ENCODE data around the gene CAPZA2. TPM values are rescaled to one million over a fixed set of nuclear protein-coding genes. Genes with fewer than 3 reads are reported as not detected.

Gene CAPZA2
- total and polyA plus RNA-seq, 9 of the 15 experiments (the other 6 are each of a cell fraction or from before 2014, with no cell fraction given), result 67.0 to 524 (median 176) TPM

GRCh38 chr7:116953372-116953905, 91.1 kb downstream of the CAPZA2 start, which contains the start of gene ST7 (continued):
- no peak for TF ChIP-seq CGGBP1 (CRISPR knock-in tag; IDR thresholded peaks at IDR 0.05)
- no peak; the same call in 1 of the 2 replicates for TF ChIP-seq CUX1 (CRISPR knock-in tag; IDR thresholded peaks at IDR 0.05)
- no peak for TF ChIP-seq E2F4 (CRISPR knock-in tag; IDR thresholded peaks at IDR 0.05; ENCODE audit: low read depth)
- TF ChIP-seq ZNF586 (CRISPR knock-in tag; conservative IDR thresholded peaks at IDR 0.05), result no peak
- TF ChIP-seq MBD2 (IDR thresholded peaks at IDR 0.05; ENCODE audit: borderline replicate concordance, low read depth), result peak; percentile 28; the same call in 1 of the 2 replicates
- no peak for TF ChIP-seq KLF1 (tag; IDR thresholded peaks at IDR 0.05)
- TF ChIP-seq POLR3G (IDR thresholded peaks at IDR 0.05; ENCODE audit: extremely low read depth, insufficient read length, insufficient replicate concordance), result no peak
- no peak for TF ChIP-seq SMARCA4 (IDR thresholded peaks at IDR 0.05)
- TF ChIP-seq NCOA2 (IDR thresholded peaks at IDR 0.05; ENCODE audit: partially characterized antibody in 2 of 2), result no peak
- TF ChIP-seq GTF2B (IDR thresholded peaks at IDR 0.05; ENCODE audit: extremely low read depth, insufficient read length), result peak; percentile 19
- TF ChIP-seq ARNT (IDR thresholded peaks at IDR 0.05), result no peak
- no peak for TF ChIP-seq ZNF318 (IDR thresholded peaks at IDR 0.05; ENCODE audit: borderline replicate concordance in 1 of 2, low read depth in 1 of 2)

Measured in K562 (cell line).